ENCODE data around the gene SCRN3.
A peak's percentile ranks its signal among the peaks of the same experiment; 100 is the strongest.

SCRN3 gene

DNA sequence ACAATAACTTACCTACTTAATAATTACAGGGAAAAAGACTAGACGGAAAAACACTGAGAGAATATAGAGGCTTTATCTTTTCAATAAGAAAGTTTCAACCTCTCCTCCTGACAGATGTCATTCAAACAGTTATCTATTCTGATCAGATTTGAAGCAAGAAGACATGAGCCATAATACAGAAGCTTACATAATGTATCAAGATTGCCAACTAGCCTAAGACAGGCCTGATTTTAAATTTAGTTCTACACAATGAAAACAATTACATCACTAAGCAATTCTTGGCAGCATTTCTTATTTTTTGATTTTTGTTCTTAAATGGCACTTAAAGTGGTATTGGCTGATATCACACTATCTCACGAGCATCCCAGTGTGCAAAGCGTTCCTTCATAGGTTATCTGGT lies 49.7 kb downstream of the SCRN3 start:
- H3K4me3 ChIP-seq (ENCODE audit: low read length) = no peak overlapping the region
- H3K9me3 ChIP-seq (ENCODE audit: control insufficient read depth, low read length) = no peaks in the 10 kb centered on the region
- no peaks in the 10 kb centered on the region for H3K36me3 ChIP-seq (ENCODE audit: control insufficient read depth, insufficient read depth, low read length, severe bottlenecking)
- no peaks in the 10 kb centered on the region for H3K27me3 ChIP-seq (replicated peaks; ENCODE audit: control insufficient read depth, insufficient read depth, low read length)
- DNase-seq (ENCODE audit: low read depth) = peak; percentile 26
- H3K9ac ChIP-seq (ENCODE audit: low read length) = no peak overlapping the region
- H3K4me1 ChIP-seq (ENCODE audit: control insufficient read depth, insufficient read depth, low read length) = peaks cover 17% of the 10 kb centered on the region

DNA sequence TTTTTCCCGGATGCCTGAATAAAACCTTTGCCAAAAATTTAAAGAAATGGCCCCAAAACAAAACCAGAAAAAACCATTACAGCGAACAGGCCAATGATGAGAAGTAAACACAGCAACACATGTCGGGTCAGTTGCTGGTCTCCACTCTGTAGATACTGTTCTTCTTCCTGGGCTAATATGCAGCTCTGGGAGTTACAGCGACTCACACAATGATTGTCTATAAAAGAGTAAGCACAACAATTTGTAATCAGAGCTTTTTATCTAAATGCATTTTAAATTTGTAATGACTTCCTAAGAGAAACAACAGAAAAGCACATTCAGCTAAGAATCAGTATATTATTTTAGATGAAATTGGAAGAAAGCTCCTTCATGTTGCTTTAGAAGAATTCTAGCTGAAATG lies 51.0 kb downstream of the SCRN3 start:
- Histone ChIP-seq H3K9me3 (ENCODE audit: control insufficient read depth, low read length) (no peaks in the 10 kb centered on the region), H3K4me3 (ENCODE audit: low read length) (no peak overlapping the region), H3K9ac (ENCODE audit: low read length) (no peak overlapping the region), H3K36me3 (ENCODE audit: control insufficient read depth, insufficient read depth, low read length, severe bottlenecking) (no peaks in the 10 kb centered on the region), H3K4me1 (ENCODE audit: control insufficient read depth, insufficient read depth, low read length) (peaks cover 17% of the 10 kb centered on the region), H3K27me3 (replicated peaks; ENCODE audit: control insufficient read depth, insufficient read depth, low read length) (no peaks in the 10 kb centered on the region)
- no peak for DNase-seq (ENCODE audit: low read depth)

DNA sequence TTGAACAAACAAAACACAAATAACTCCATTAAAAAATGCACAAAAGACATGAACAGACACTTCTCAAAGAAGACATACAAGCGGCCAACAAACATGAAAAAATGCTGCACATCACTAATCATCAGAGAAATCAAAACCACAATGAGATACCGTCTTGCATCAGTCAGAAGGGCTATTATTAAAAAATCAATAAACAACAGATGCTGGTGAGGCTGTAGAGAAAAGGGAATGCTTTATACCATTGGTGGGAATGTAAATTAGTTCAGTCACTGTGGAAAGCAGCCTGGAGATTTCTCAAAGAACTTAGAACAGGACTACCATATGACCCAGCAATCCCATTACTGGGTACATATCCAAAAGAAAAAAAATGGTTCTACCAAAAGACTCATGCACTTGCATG lies 53.5 kb downstream of the SCRN3 start:
- Histone ChIP-seq H3K9ac (ENCODE audit: low read length) (no peak overlapping the region), H3K4me3 (ENCODE audit: low read length) (no peak overlapping the region), H3K27me3 (replicated peaks; ENCODE audit: control insufficient read depth, insufficient read depth, low read length) (no peaks in the 10 kb centered on the region), H3K9me3 (ENCODE audit: control insufficient read depth, low read length) (no peaks in the 10 kb centered on the region), H3K4me1 (ENCODE audit: control insufficient read depth, insufficient read depth, low read length) (peaks cover 4% of the 10 kb centered on the region), H3K36me3 (ENCODE audit: control insufficient read depth, insufficient read depth, low read length, severe bottlenecking) (no peaks in the 10 kb centered on the region)
- no peak for DNase-seq (ENCODE audit: low read depth)

DNA sequence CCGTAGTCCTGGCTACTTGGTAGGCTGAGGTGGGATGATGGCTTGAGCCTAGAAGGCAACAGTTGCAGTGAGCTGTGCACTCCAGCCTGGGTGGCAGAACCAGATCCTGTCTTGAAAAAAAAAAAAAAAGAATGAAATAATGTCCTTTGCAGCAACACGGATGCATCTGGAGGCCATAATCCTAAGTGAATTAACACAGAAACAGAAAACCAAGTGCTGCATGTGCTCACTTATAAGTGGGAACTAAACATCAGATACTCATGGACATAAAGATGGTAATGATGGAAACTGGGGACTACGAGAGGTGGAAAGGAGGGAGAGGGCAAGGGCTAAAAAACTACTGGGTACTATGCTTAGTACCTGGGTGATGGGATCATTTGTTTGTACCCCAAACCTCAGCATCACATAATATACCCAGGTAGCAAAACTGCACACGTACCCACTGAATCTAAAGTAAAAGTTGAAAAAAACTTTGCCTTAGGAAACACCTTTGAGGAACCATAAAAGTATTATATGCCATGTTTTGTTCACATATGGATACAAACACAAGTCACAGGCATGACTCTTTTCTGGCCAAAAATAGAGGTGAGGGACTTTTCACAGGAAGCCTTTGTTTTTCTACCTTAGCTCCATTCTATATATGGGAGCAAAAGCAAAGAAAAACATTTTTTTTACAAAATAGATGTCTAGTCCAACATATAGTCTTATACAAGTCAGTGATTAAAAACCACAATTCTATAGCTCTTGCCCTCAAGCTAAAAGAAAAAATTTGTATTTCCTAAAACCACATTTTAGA lies 54.7 kb downstream of the SCRN3 start:
- Histone ChIP-seq H3K4me1 (ENCODE audit: control insufficient read depth, insufficient read depth, low read length) (peaks cover under 1% of the 10 kb centered on the region), H3K27me3 (replicated peaks; ENCODE audit: control insufficient read depth, insufficient read depth, low read length) (no peaks in the 10 kb centered on the region)
- DNase-seq (ENCODE audit: low read depth) = no peak

DNA sequence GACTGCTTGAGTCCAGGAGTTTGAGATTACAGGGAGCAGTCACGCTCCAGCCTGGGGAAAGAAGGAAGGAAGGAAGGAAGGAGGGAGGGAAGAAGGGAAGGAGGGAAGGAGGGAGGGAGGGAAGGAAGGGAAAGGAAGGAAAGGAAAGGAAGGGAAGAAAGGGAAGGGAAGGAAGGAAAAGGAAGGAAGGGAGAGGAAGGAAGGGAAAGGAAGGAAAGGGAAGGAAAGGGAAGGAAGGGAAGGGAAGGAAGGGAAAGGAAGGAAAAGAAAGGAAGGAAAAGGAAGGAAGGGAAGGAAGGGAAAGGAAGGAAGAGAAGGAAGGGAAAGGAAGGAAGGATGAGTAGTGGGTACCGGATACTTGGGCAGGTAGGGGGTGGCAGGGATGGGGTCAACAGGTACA lies 59.0 kb downstream of the SCRN3 start:
- no peaks in the 10 kb centered on the region for H3K36me3 ChIP-seq (ENCODE audit: control insufficient read depth, insufficient read depth, low read length, severe bottlenecking)
- H3K27me3 ChIP-seq (replicated peaks; ENCODE audit: control insufficient read depth, insufficient read depth, low read length) = no peaks in the 10 kb centered on the region
- no peak for DNase-seq (ENCODE audit: low read depth)
- no peak overlapping the region for H3K4me3 ChIP-seq (ENCODE audit: low read length)
- H3K4me1 ChIP-seq (ENCODE audit: control insufficient read depth, insufficient read depth, low read length) = no peaks in the 10 kb centered on the region
- H3K9me3 ChIP-seq (ENCODE audit: control insufficient read depth, low read length) = no peaks in the 10 kb centered on the region
- H3K9ac ChIP-seq (ENCODE audit: low read length) = no peak overlapping the region

More for the DNA sequence above, 54.7 kb downstream of the SCRN3 start:
- H3K9me3 ChIP-seq (ENCODE audit: control insufficient read depth, low read length) = no peaks in the 10 kb centered on the region
- H3K4me3 ChIP-seq (ENCODE audit: low read length) = no peak overlapping the region
- no peak overlapping the region for H3K9ac ChIP-seq (ENCODE audit: low read length)
- no peaks in the 10 kb centered on the region for H3K36me3 ChIP-seq (ENCODE audit: control insufficient read depth, insufficient read depth, low read length, severe bottlenecking)

DNA sequence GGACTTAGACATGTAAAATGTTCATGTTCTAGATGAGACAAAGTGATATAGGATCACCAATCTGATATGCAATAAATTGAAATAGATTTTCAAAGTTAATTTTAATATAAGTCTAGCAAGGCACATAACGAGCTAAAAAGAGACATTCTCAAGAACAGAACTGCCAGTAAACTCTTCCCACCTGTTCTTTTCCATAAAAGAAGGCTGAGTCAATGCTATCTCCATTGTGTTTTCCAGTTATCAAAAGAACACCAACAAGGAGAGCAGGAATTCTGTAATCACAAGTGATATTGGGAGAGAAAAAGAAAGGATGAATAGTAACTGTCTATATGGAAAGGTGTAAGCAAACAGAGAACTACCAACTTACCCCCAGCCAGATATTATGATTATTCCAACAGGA lies 65.7 kb downstream of the SCRN3 start:
- Histone ChIP-seq H3K4me3 (ENCODE audit: low read length) (no peak overlapping the region), H3K9ac (ENCODE audit: low read length) (no peak overlapping the region)

DNA sequence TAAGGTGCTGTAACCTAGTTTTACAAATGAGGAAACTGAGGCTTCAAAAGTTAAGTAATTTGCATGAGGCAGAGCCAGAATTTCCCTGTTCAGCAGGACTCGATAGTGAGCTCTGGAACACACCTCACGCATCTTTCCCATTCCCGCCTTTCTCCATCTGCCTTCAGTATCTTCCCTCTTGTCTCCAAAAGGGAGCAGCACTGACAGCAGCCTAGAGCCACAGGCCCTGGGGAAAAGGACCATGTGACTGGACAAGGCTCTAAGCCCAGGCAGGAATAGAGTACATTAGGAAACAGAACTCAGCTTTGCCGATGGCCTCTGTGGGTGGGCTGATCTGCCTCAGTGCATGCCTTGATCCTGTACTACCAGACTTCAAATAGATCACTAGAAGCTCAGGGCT lies 69.8 kb downstream of the SCRN3 start:
- DNase-seq (ENCODE audit: low read depth) = no peak
- Histone ChIP-seq H3K4me1 (ENCODE audit: control insufficient read depth, insufficient read depth, low read length) (no peaks in the 10 kb centered on the region), H3K9ac (ENCODE audit: low read length) (no peak overlapping the region), H3K4me3 (ENCODE audit: low read length) (no peak overlapping the region), H3K27me3 (replicated peaks; ENCODE audit: control insufficient read depth, insufficient read depth, low read length) (no peaks in the 10 kb centered on the region), H3K36me3 (ENCODE audit: control insufficient read depth, insufficient read depth, low read length, severe bottlenecking) (no peaks in the 10 kb centered on the region), H3K9me3 (ENCODE audit: control insufficient read depth, low read length) (no peaks in the 10 kb centered on the region)

More for the DNA sequence above, 65.7 kb downstream of the SCRN3 start:
- Histone ChIP-seq H3K4me1 (ENCODE audit: control insufficient read depth, insufficient read depth, low read length) (no peaks in the 10 kb centered on the region), H3K27me3 (replicated peaks; ENCODE audit: control insufficient read depth, insufficient read depth, low read length) (no peaks in the 10 kb centered on the region), H3K36me3 (ENCODE audit: control insufficient read depth, insufficient read depth, low read length, severe bottlenecking) (no peaks in the 10 kb centered on the region), H3K9me3 (ENCODE audit: control insufficient read depth, low read length) (no peaks in the 10 kb centered on the region)
- DNase-seq (ENCODE audit: low read depth) = no peak

DNA sequence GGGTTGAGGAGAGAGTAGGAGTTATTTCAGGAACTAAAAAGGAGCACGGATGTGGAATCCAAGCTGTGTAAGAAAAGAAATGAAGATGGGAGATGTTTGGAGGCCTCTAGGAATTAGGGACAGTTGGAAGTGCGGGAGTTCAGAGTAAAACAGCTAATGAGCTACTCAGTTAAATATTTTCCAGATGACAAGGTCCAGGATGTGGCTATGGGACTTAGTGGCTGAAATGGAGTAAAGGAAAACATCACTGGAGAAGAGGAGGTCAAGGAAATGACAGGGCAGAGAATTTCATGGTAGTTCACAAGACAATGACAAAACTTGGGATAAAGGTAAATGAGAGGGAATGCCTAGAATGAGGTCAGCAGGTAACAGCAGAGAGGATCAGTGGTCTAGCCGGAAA lies 78.3 kb downstream of the SCRN3 start:
- H3K4me1 ChIP-seq (ENCODE audit: control insufficient read depth, insufficient read depth, low read length) = no peaks in the 10 kb centered on the region
- DNase-seq (ENCODE audit: low read depth) = no peak
- H3K9ac ChIP-seq (ENCODE audit: low read length) = no peak overlapping the region
- no peaks in the 10 kb centered on the region for H3K9me3 ChIP-seq (ENCODE audit: control insufficient read depth, low read length)
- no peaks in the 10 kb centered on the region for H3K36me3 ChIP-seq (ENCODE audit: control insufficient read depth, insufficient read depth, low read length, severe bottlenecking)
- H3K27me3 ChIP-seq (replicated peaks; ENCODE audit: control insufficient read depth, insufficient read depth, low read length) = no peaks in the 10 kb centered on the region
- H3K4me3 ChIP-seq (ENCODE audit: low read length) = no peak overlapping the region

DNA sequence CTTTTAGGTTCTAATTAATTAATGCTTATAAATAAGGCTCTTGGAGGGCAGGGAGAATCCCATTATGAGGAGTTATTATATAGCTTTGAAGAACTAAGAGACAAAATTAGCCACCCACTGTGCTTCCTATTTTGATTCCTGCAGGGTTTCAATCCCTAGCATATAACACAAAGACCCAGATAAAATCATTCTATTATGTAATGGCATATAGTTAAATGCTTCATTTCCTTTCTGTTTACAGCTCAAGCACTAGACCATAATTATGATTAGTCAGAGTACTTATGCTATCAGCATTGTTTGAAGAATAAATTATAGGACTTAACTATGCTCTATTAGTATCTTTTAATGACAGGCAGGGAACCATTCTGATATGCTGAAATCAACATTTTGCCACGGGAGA lies 82.2 kb downstream of the SCRN3 start:
- Histone ChIP-seq H3K9ac (ENCODE audit: low read length) (no peak overlapping the region), H3K9me3 (ENCODE audit: control insufficient read depth, low read length) (no peaks in the 10 kb centered on the region), H3K27me3 (replicated peaks; ENCODE audit: control insufficient read depth, insufficient read depth, low read length) (no peaks in the 10 kb centered on the region), H3K4me1 (ENCODE audit: control insufficient read depth, insufficient read depth, low read length) (no peaks in the 10 kb centered on the region), H3K4me3 (ENCODE audit: low read length) (no peak overlapping the region), H3K36me3 (ENCODE audit: control insufficient read depth, insufficient read depth, low read length, severe bottlenecking) (peaks cover 6% of the 10 kb centered on the region)
- no peak for DNase-seq (ENCODE audit: low read depth)

All from adipocyte (in vitro differentiated cells).